ENCODE measurements around the gene PDCD6IP. TPM values are rescaled to one million over a fixed set of nuclear protein-coding genes. Genes with fewer than 3 reads are reported as not detected.

Gene PDCD6IP
- total and polyA plus RNA-seq, 7 donors = 51.1 to 125 (median 97.6) TPM

GRCh38 chr3:33918126-33918756 is 119.8 kb downstream of the PDCD6IP start:
- Histone ChIP-seq H3K9me3 (no peaks in the 10 kb centered on the region), H3K36me3 (no peaks in the 10 kb centered on the region), H3K27ac (no peak overlapping the region), H3K4me3 (no peak overlapping the region), H3K4me1 (no peaks in the 10 kb centered on the region), H3K27me3 (no peaks in the 10 kb centered on the region)
- intact Hi-C loops (cut with DNase I) = no loop called here
- WGBS, 2 donors = 65 to 85% methylated on average over 4 of the region's 4 CpGs
- no peak for TF ChIP-seq CTCF (IDR thresholded peaks at IDR 0.05)
- no peak for TF ChIP-seq EP300 (IDR thresholded peaks at IDR 0.05)
- TF ChIP-seq POLR2A (IDR thresholded peaks at IDR 0.05) = no peak
- no peak for TF ChIP-seq POLR2AphosphoS5 (IDR thresholded peaks at IDR 0.05)
- no peak for DNase-seq

Other genes with a start within 250 kb of the PDCD6IP start
- gene CLASP2, start 80.4 kb upstream of the PDCD6IP start, total RNA-seq = 100 to 1,000 TPM in 1 of 4 donors, 10 to 100 TPM in 3; 77.7 to 122 (median 94.5) TPM
- gene CLASP2, start 80.4 kb upstream of the PDCD6IP start, polyA plus RNA-seq = 10 to 100 TPM in 1 of 3 donors, 1 to 10 TPM in 2; 4.8 to 12.5 (median 6.0) TPM